ENCODE measurements around the gene ANKRD6. TPM values are rescaled to one million over a fixed set of nuclear protein-coding genes. Genes with fewer than 3 reads are reported as not detected.
A peak's percentile ranks its signal among the peaks of the same experiment; 100 is the strongest.
"Not testable (repeated sequence)": the region's sequence is repeated elsewhere in the genome, so short reads cannot be mapped to it uniquely, and the experiment has no call there.

The ANKRD6 gene
- total RNA-seq, 1 donor from 2014 or later: 4.9 TPM

DNA sequence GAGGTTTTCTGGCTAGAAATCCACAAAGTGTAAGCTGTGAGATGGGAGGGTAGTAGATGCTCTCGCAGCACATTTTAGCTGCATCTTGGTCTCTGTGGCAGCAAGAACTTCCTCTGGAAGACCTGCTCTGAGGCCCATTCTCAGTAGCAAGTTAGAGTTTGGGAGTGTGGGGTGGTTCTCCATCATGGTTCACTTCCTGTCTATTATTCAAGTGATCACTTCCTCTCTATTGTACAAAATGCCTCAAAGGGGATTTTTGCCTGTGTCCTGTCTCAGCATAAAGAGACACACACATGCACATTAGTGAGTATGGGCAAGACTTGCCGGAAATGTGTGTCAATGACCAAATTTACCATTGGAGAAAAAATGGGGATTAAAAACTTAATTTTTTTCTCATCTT lies 163.1 kb downstream of the ANKRD6 start:
- DNase-seq (ENCODE audit: low read depth in 2 of 2): no peak

DNA sequence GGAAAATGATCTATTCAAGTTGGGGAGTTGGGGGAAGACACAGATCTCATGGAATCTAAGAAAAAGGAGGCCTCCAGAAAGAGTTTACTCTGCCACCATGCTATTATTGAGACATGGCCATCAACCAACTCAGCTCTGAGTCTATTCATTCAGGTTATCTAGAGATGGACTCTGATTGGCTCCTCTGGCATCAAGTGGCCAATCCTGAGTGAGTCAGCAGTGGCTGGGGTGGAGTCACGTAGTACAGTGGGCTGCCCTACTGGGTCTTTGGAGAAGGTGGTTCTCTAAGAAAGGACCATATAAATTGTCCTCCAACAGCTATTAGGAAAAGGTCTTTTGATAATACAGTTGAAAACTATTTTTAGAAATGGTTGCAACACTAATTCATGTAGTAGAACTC lies 163.5 kb downstream of the ANKRD6 start:
- DNase-seq (ENCODE audit: low read depth in 2 of 2): no peak

DNA sequence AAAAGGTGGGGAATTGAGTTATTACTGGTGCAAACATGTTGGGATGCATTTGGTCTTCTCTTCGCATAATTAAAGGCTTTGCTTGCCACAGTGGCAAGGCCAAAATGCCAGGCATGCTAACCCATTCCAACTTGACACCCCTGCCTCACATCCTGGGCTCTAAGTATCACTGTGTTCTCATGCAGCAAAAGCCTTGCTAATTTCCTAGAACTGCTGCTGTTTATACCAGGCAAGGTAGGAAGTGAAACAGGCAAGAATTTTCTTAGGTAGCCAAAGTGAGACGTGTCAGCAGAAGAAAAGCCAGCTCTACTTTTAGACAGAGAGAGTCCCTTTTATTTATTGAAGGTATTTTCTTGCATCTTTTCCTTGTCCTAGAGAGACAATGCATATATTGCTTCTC lies 164.4 kb downstream of the ANKRD6 start:
- DNase-seq (ENCODE audit: low read depth in 2 of 2): no peak

DNA sequence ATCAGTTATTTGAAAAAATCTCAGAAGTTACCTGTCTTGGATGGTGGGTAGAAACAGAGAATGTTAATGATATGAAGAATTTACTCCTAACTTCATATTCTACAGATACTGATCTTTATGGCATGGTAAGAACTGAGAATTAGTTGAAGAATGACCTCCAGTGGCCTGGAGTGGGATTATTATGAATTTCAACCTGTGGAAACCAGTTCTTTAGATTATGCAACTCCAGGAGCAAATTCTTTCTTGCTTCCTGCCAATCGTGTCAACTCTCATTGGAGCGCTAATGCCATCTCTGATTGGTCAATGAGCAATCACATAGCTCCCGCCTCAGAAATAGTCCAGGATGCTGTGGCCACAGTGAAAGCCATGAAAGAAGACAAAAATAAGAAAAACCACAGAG lies 165.0 kb downstream of the ANKRD6 start:
- DNase-seq (ENCODE audit: low read depth in 2 of 2): peak in 1 of 2 donors; percentile 24

DNA sequence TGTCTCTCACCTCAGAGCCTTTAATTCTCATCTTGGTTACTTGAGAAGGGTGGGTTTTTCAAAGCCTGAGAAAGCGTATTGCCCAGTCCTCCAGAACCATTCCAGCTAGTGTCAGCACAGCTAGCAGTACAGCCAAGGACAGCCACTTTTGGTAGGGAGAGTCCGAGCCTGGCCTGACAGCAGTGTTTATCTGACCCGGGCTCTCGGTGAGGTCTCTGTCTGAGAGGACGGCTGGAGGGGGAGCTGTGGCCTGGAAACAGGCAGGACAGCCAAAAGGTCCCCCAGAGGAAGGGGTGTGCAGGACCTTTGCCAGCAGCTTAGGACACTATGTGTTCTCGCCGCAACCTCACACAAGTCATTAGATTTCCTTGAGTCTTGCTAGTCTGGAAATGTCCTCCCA lies 166.8 kb downstream of the ANKRD6 start:
- no peak for DNase-seq (ENCODE audit: low read depth in 2 of 2)

DNA sequence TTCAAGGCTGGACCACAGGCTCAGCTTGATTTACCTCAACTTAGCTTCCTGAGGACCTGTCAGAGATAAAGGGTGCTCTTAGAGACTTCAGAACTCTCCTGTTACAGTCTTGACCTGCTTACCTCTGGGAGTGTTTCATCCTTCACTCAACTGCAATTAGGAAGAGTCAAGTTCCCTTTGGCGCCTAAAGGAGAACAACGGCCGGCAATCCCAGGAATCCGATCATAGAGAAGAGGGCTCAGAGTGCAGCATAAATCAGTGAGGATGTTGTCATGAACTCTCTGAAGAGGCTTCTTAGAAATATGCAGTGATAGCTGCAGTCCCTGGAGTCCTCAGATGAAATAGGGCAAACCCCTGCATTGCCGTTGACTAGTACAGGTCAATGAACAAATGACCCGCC lies 169.2 kb downstream of the ANKRD6 start:
- no peak for DNase-seq (ENCODE audit: low read depth in 2 of 2)

GRCh38 chr6:89604653-89605052 lies 171.7 kb downstream of the ANKRD6 start:
- no peak for DNase-seq (ENCODE audit: low read depth in 2 of 2)

GRCh38 chr6:89605861-89606260 lies 172.9 kb downstream of the ANKRD6 start:
- no peak for DNase-seq (ENCODE audit: low read depth in 2 of 2)

- peak; percentile 15 to 59 for DNase-seq (ENCODE audit: low read depth in 2 of 2)
Measured at GRCh38 chr6:89610149-89610642, 177.2 kb downstream of the ANKRD6 start.

- DNase-seq (ENCODE audit: low read depth in 2 of 2): peak in 1 of 2 donors; percentile 20
Measured at GRCh38 chr6:89611666-89612065, 178.7 kb downstream of the ANKRD6 start.

DNA sequence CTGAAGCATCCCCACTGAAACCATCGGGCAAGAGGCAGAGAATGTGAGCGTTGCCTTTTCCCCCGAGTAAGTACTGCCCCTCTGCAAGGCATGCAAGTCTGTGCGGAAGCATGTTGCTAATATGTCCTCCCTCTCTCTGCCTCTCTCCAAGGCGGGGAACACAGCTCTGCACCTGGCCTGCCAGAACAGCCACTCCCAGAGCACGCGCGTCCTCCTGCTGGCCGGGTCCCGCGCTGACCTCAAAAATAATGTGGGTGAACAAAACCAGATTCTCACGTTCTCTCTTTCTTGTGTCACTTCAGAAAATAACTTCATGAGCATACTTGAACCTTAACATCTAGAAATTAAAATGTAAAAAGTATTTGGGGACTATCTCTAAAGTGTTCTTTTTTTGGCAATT lies 179.2 kb downstream of the ANKRD6 start:
- DNase-seq (ENCODE audit: low read depth in 2 of 2): no peak

DNA sequence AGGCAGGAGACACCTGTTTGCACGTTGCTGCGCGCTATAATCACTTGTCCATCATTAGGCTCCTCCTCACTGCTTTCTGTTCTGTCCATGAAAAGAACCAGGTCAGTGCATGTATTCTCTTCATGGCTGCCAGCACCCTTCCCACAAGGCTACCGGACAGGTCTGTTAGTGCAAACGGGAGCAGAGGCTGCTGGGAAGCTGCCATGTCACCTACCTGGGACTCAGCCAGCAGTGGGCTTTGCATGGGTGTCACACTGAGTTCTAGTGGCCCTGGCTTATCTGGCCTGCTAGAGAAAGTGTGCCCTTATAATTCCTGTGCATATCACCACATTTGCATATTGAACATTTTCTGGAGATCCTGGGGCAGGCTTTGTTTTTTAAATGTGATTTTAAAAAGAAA lies 180.8 kb downstream of the ANKRD6 start:
- DNase-seq (ENCODE audit: low read depth in 2 of 2): no peak

DNA sequence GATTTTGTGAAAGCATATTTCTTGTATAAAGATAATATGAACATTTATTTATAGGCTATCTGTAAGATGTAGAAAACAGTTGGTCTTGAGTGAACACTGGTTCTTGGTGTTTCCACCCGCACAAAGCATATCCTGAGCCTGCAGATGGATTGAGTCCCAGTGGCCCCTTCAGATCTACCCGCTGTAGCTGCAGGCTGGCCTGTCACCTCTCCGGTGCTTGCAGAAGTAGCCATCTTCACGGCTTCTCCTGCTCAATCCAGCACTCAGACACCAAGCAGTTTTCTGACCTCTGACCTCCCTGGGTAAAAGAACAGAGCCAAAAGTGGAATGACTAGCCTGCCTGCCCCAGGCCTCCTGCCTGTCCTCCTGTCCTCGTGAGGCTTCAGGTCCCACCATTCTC lies 182.9 kb downstream of the ANKRD6 start:
- DNase-seq (ENCODE audit: low read depth in 2 of 2): no peak

DNA sequence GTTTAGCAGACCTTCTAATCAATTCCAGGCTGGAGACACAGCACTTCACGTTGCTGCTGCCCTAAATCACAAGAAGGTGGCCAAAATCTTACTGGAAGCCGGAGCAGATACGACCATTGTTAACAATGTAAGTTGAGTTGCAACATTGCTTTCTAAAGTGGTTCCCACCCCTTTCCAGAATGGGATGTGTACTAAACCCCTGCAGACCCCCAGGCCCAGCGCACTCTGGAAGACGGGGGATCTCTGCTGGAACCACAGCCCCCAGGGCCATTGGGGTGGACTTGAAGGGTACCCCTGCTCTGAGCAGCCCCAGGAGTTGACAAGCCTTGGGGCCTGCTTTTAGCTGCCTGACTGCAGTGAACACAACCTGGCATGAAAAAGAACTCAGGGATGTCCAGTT lies 183.6 kb downstream of the ANKRD6 start:
- no peak for DNase-seq (ENCODE audit: low read depth in 2 of 2)

DNA sequence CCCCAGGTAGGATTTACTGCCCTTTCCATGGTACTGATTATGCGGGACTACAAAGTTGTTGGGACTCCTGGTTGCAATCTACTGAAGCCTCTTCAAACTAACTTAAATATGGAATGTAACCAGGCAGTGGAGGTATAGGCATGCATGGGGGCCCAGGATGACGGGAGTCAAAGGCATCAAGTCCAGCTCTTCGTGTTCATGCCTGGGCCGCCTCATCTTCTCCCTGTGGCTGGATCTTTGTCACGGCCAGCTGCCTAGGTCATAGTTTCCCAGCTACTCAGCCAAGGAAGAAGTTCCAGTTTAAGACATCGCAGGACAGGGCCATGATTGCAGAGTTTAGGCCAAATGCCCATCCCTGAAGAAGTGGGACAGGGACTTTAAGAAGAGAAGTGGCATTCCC lies 185.1 kb downstream of the ANKRD6 start:
- no peak for DNase-seq (ENCODE audit: low read depth in 2 of 2)

DNA sequence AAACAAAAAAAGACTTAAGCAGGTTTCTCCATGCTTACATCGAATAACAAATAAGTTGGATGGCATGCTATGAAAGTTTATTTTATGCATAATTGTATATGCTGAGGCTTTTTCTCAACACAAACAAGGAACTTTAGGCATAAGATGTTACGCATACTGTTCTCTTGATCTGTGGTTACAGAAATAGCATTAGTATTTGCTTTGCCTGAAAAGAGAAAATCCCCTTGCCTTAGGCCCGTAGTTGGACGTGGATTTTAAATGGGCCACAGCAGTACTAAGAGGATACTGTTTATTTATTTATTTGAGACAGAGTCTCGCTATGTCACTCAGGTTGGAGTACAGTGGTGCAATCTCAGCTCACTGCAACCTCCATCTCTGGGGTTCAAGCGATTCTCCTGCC lies 186.6 kb downstream of the ANKRD6 start:
- DNase-seq (ENCODE audit: low read depth in 2 of 2): no peak

- no peak for DNase-seq (ENCODE audit: low read depth in 2 of 2)
Measured at GRCh38 chr6:89623749-89624148, 190.8 kb downstream of the ANKRD6 start.

- DNase-seq (ENCODE audit: low read depth in 2 of 2): no peak
Measured at GRCh38 chr6:89630488-89630887, 197.5 kb downstream of the ANKRD6 start.

- not testable (repeated sequence) for DNase-seq (ENCODE audit: low read depth in 2 of 2)
Measured at GRCh38 chr6:89636412-89636811, 203.5 kb downstream of the ANKRD6 start.

DNA sequence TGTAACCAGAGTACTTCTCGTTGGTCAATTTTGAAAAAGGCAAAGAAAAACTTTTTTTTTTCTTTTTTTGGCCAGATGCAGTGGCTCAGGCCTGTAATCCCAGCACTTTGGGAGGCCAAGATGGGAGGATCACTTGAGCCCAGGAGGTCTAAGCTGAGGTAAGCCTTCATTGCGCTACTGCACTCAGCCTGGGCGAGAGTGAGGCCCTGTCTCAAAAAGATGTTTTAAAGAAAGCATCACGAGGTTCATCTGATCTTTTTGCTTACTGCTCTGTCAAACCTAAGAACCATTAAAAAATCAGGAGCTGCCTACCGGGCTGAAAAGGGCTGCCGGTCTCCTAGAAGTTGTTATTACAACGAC lies 205.0 kb downstream of the ANKRD6 start:
- no peak for DNase-seq (ENCODE audit: low read depth in 2 of 2)

- peak; percentile 82 to 93 for DNase-seq (ENCODE audit: low read depth in 2 of 2)
Measured at GRCh38 chr6:89638320-89639195, 205.6 kb downstream of the ANKRD6 start, which contains the start of gene LYRM2. LYRM2 (minus strand) TSS chr6:89638747; CDS start chr6:89638716, 31 bp downstream.

GRCh38 chr6:89640804-89641203 lies 207.9 kb downstream of the ANKRD6 start:
- no peak for DNase-seq (ENCODE audit: low read depth in 2 of 2)

- not testable (repeated sequence) for DNase-seq (ENCODE audit: low read depth in 2 of 2)
Measured at GRCh38 chr6:89641581-89641980, 208.6 kb downstream of the ANKRD6 start.
